ENCODE data around the gene ZNF747. TPM values are rescaled to one million over a fixed set of nuclear protein-coding genes. Genes with fewer than 3 reads are reported as not detected.
A peak's percentile ranks its signal among the peaks of the same experiment; 100 is the strongest.
"Not testable (repeated sequence)": the region's sequence is repeated elsewhere in the genome, so short reads cannot be mapped to it uniquely, and the experiment has no call there.

ZNF747 gene
- total RNA-seq, 1 experiment from 2014 or later: 14.5 TPM

- Histone ChIP-seq H3K36me3 (replicated peaks; ENCODE audit: control insufficient read depth, insufficient read depth, low read length) (no peaks in the 10 kb centered on the region), H3K27me3 (ENCODE audit: control insufficient read depth, insufficient read depth, low read length) (no peaks in the 10 kb centered on the region), H3K4me3 (ENCODE audit: insufficient read depth, low read depth, low read length) (no peak overlapping the region)
- DNase-seq: no peak
These were observed 14.0 kb upstream of the ZNF747 start for GRCh38 chr16:30548416-30549253.

DNA sequence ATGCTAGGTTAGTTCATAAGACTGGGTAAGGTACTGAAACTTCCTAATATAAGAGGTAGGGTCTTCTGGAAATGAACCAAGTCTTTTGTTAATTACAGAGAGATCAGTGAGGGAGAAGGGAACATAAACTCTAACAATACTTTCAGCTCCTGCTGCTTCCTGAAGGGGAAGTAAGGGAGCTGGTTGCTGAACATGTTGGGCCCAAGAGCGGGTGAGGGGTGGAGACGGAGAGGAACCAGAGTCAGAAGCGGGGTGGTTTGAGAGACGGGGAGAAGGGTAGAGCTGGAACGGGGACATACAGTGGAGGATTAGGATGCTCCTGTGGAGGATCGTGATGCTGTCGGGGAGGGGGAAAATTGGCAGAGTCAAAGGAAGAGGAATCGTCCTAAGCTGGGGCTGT lies 11.5 kb upstream of the ZNF747 start:
- DNase-seq: no peak

GRCh38 chr16:30543067-30543466 lies 8.4 kb upstream of the ZNF747 start:
- no peak overlapping the region for H3K4me3 ChIP-seq (ENCODE audit: insufficient read depth, low read depth, low read length)
- DNase-seq: no peak

More for the DNA sequence above, 11.5 kb upstream of the ZNF747 start:
- no peaks in the 10 kb centered on the region for H3K36me3 ChIP-seq (replicated peaks; ENCODE audit: control insufficient read depth, insufficient read depth, low read length)
- no peak overlapping the region for H3K4me3 ChIP-seq (ENCODE audit: insufficient read depth, low read depth, low read length)
- H3K27me3 ChIP-seq (ENCODE audit: control insufficient read depth, insufficient read depth, low read length): no peaks in the 10 kb centered on the region

DNA sequence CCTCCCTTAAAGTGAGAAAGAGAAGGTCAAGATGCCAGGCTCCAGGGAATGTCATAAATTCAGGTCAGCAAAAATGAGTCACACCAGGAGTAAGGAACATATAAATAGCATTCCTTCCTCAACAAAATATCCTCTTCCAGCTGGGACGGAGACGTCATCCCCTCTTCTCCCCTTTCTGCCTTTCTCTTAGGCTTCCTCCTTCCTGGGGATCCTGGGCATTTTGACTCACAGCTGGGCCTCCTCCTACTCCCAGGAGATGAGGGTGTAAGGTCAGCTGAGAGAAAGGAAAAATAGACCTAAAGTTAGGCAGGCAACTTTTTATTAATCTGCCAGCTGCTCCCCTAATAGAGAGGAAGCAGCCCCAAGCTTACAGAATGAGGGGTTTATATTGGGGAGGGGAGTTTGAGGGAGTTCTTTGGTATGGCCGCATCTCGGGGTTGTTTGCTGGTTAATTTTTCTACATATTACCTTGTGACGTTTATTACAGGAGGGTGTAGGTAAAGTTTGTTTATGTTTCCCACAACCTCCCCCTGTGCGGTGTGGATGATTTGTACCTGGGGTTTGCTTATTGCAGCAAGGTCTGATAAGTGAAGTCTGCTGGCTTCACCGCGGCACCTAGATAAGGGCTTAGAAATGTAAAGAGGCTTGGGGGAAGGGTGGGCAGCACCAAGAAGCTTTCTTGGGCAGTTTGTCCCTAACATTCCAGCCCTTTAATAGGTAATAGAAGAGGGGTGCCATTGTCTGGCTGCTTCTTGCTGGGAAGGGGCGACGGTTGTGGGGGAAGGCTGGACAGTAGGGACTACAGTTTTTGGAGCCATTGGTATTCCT lies 7.1 kb upstream of the ZNF747 start:
- Histone ChIP-seq H3K27me3 (ENCODE audit: control insufficient read depth, insufficient read depth, low read length) (no peaks in the 10 kb centered on the region), H3K4me3 (ENCODE audit: insufficient read depth, low read depth, low read length) (no peak overlapping the region), H3K36me3 (replicated peaks; ENCODE audit: control insufficient read depth, insufficient read depth, low read length) (no peaks in the 10 kb centered on the region; the same call in 1 of the 2 replicates)
- DNase-seq: no peak

More at GRCh38 chr16:30543067-30543466, 8.4 kb upstream of the ZNF747 start:
- Histone ChIP-seq H3K36me3 (replicated peaks; ENCODE audit: control insufficient read depth, insufficient read depth, low read length) (no peaks in the 10 kb centered on the region; the same call in 1 of the 2 replicates), H3K27me3 (ENCODE audit: control insufficient read depth, insufficient read depth, low read length) (no peaks in the 10 kb centered on the region)

DNA sequence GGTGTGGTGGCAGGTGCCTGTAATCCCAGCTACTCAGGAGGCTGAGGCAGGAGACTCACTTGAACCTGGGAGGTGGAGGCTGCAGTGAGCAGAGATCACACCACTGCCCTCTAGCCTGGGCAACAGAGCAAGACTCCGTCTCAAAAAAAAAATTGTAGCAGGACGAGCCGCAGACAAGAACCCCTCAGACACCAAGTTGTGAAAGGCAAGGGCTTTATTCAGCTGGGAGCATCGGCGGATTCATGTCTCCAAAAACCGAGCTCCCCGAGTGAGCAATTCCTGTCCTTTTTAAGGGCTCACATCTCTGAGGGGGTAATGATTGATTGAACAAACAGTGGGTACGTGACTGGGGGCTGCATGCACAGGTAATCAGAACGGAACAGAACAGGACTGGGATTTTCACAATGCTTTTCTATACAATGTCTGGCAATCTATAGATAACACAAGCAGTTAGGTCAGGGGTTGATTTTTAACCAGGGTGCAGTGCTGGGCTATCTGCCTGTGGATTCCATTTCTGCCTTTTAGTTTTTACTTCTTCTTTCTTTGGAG lies 6.3 kb upstream of the ZNF747 start:
- DNase-seq; H3K4me3 ChIP-seq (ENCODE audit: insufficient read depth, low read depth, low read length): not testable (repeated sequence)

GRCh38 chr16:30539986-30540526 lies 5.4 kb upstream of the ZNF747 start:
- not testable (repeated sequence) for H3K36me3 ChIP-seq (replicated peaks; ENCODE audit: control insufficient read depth, insufficient read depth, low read length); H3K27me3 ChIP-seq (ENCODE audit: control insufficient read depth, insufficient read depth, low read length); H3K4me3 ChIP-seq (ENCODE audit: insufficient read depth, low read depth, low read length); DNase-seq

More for the DNA sequence above, 6.3 kb upstream of the ZNF747 start:
- H3K27me3 ChIP-seq (ENCODE audit: control insufficient read depth, insufficient read depth, low read length); H3K36me3 ChIP-seq (replicated peaks; ENCODE audit: control insufficient read depth, insufficient read depth, low read length): not testable (repeated sequence)

- Histone ChIP-seq H3K27me3 (ENCODE audit: control insufficient read depth, insufficient read depth, low read length) (no peaks in the 10 kb centered on the region), H3K36me3 (replicated peaks; ENCODE audit: control insufficient read depth, insufficient read depth, low read length) (no peaks in the 10 kb centered on the region; the same call in 1 of the 2 replicates), H3K4me3 (ENCODE audit: insufficient read depth, low read depth, low read length) (no peak overlapping the region)
- no peak for DNase-seq
These were observed 4.6 kb upstream of the ZNF747 start for GRCh38 chr16:30539000-30539964.

- not testable (repeated sequence) for H3K36me3 ChIP-seq (replicated peaks; ENCODE audit: control insufficient read depth, insufficient read depth, low read length); H3K27me3 ChIP-seq (ENCODE audit: control insufficient read depth, insufficient read depth, low read length); H3K4me3 ChIP-seq (ENCODE audit: insufficient read depth, low read depth, low read length); DNase-seq
These were observed 1.9 kb upstream of the ZNF747 start for GRCh38 chr16:30536391-30537024.

- H3K36me3 ChIP-seq (replicated peaks; ENCODE audit: control insufficient read depth, insufficient read depth, low read length): peaks cover 2% of the 10 kb centered on the region
- DNase-seq: peak; percentile 87
- H3K4me3 ChIP-seq (ENCODE audit: insufficient read depth, low read depth, low read length): peak overlapping the region; percentile 86
- no peaks in the 10 kb centered on the region for H3K27me3 ChIP-seq (ENCODE audit: control insufficient read depth, insufficient read depth, low read length)
These were observed 1.1 kb upstream of the ZNF747 start for GRCh38 chr16:30535777-30536190.

DNA sequence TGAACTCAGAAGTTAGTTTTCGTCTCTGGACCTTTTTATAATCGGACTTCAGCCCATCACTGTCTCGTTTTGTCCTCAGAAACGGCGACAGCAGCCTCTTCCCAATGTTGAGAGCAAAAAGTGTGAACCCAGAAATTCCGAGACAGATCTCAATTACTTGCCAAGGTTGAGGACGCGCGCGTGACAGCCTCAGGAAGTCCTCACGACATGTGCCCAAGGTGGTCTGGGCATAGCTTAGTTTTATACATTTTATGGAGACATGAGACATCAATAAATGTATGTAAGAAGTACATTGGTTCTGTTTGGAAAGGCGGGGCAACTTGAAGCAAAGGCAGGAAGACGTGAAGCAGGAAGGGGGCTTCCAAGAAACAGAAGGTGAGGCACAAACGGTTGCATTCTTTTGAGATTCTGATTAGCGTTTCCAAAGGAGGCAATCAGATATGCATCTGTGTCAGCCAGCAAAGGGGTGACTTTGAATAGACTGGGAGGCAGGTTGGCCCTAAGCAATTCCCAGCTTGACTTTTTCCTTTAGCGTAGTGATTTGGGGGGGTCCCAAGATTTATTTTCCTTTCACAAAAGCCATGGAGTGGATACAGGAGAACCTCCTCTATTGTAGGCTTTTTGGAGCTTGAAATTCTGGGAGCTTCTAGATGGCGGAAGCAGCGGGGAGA lies 583 bp upstream of the ZNF747 start:
- H3K4me3 ChIP-seq (ENCODE audit: insufficient read depth, low read depth, low read length): peak overlapping the region; percentile 86
- no peaks in the 10 kb centered on the region for H3K27me3 ChIP-seq (ENCODE audit: control insufficient read depth, insufficient read depth, low read length)
- H3K36me3 ChIP-seq (replicated peaks; ENCODE audit: control insufficient read depth, insufficient read depth, low read length): peaks cover 2% of the 10 kb centered on the region
- no peak for DNase-seq

GRCh38 chr16:30533748-30534367 lies 800 bp downstream of the ZNF747 start:
- Histone ChIP-seq H3K36me3 (replicated peaks; ENCODE audit: control insufficient read depth, insufficient read depth, low read length) (peaks cover 2% of the 10 kb centered on the region), H3K4me3 (ENCODE audit: insufficient read depth, low read depth, low read length) (peak overlapping the region; percentile 86), H3K27me3 (ENCODE audit: control insufficient read depth, insufficient read depth, low read length) (no peaks in the 10 kb centered on the region)
- peak; percentile 59 for DNase-seq

DNA sequence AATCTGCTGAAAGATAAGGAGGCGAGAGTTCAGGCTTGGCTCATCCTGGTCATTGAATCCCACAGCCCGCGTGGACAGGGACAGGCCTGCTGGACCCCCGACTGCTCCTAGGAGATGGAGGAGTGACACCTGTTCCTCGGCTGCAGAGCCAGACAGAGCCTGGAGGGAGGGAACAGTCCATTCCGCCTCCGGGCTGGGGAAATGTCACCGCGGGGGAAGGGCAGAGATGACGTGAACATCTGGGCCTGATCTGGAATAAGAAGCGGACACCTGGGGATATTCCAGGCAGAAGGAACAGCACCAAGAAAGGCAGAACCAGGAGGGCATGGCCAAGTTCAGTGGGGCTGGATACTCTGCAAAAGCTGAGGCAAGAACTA lies 1.5 kb downstream of the ZNF747 start:
- Histone ChIP-seq H3K27me3 (ENCODE audit: control insufficient read depth, insufficient read depth, low read length) (no peaks in the 10 kb centered on the region), H3K4me3 (ENCODE audit: insufficient read depth, low read depth, low read length) (no peak overlapping the region), H3K36me3 (replicated peaks; ENCODE audit: control insufficient read depth, insufficient read depth, low read length) (peaks cover 2% of the 10 kb centered on the region)
- no peak for DNase-seq
